Epithelial cell of proximal tubule (primary cell): ENCODE data around the gene CRIM1. TPM values are rescaled to one million over a fixed set of nuclear protein-coding genes. Genes with fewer than 3 reads are reported as not detected.

ENCODE experiments used
- DNase-seq: peaks from one replicate; pipeline ENCODE4 v3.0.0-alpha.2; 2011; ENCODE audit warnings: low read depth
- H3K4me3 ChIP-seq: 2 replicates; pipeline ENCODE4 v1.5.1; 2011; ENCODE audit warnings: low read depth, mild to moderate bottlenecking, low read length
- CTCF ChIP-seq: conservative IDR thresholded peaks from 2 replicates; pipeline ENCODE4 v1.5.1; 2012; ENCODE audit warnings: low read depth, mild to moderate bottlenecking, low read length
- total RNA-seq: library from RNA; depleted of rRNA; stranded (reverse); fragments of >200 nt; gene quantifications from 2 replicates; pipeline ENCODE4 v1.2.3, GENCODE V29; 2015

Gene CRIM1
- total RNA-seq, 1 donor from 2014 or later = 143 TPM

GRCh38 chr2:36444216-36444936 lies 88.8 kb downstream of the CRIM1 start:
- H3K4me3 ChIP-seq = no peak overlapping the region
- TF ChIP-seq CTCF = no peak
- DNase-seq = no peak

- H3K4me3 ChIP-seq = no peak overlapping the region
- no peak for DNase-seq
- TF ChIP-seq CTCF = no peak
These were observed 89.7 kb downstream of the CRIM1 start for GRCh38 chr2:36445185-36445866.

- no peak for TF ChIP-seq CTCF
- DNase-seq = no peak
- H3K4me3 ChIP-seq = peak overlapping the region; percentile 23
These were observed 90.7 kb downstream of the CRIM1 start for GRCh38 chr2:36446294-36446693.

- TF ChIP-seq CTCF = no peak
- no peak for DNase-seq
- H3K4me3 ChIP-seq = no peak overlapping the region
These were observed 93.6 kb downstream of the CRIM1 start for GRCh38 chr2:36449213-36449612.

- TF ChIP-seq CTCF = no peak
- no peak for DNase-seq
- no peak overlapping the region for H3K4me3 ChIP-seq
These were observed 94.4 kb downstream of the CRIM1 start for GRCh38 chr2:36449943-36450392.

- no peak overlapping the region for H3K4me3 ChIP-seq
- DNase-seq = peak; percentile 72
- no peak for TF ChIP-seq CTCF
These were observed 95.1 kb downstream of the CRIM1 start for GRCh38 chr2:36450466-36451196.
